ENCODE measurements around the gene MFSD12.
"Not testable (repeated sequence)": the region's sequence is repeated elsewhere in the genome, so short reads cannot be mapped to it uniquely, and the experiment has no call there.

MFSD12 gene

DNA sequence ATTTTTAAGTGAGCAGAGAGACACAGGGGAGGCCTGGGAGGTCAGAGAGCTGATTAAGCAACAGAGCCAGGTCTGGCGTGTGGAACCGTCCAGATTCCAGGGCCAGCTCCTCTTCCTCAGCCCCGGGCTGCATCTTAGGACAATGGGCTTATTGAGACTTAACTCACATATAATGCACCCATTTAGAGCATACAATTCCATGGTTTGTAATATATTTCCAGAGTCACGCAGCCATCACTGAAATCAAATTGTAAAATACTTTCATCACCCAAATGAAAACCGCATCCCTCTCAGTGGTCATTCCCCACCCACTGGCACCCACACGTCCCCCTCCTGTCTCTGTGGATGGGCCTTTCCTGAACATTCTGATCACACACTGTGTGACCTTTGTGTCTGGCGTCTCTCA is 13.2 kb upstream of the MFSD12 start:
- no peak overlapping the region for H3K4me2 ChIP-seq (ENCODE audit: low read depth, low read length, poor library complexity, severe bottlenecking)
- H3K9me2 ChIP-seq (replicated peaks; ENCODE audit: insufficient read depth, low read length): no peaks in the 10 kb centered on the region
- no peaks in the 10 kb centered on the region for H3K9me3 ChIP-seq (ENCODE audit: insufficient read depth, low read length)
- H3K9ac ChIP-seq (ENCODE audit: low read length): no peak overlapping the region
- no peak for TF ChIP-seq EZH2phosphoT487 (conservative IDR thresholded peaks at IDR 0.05; ENCODE audit: low read length)
- TF ChIP-seq, protein P1, sequence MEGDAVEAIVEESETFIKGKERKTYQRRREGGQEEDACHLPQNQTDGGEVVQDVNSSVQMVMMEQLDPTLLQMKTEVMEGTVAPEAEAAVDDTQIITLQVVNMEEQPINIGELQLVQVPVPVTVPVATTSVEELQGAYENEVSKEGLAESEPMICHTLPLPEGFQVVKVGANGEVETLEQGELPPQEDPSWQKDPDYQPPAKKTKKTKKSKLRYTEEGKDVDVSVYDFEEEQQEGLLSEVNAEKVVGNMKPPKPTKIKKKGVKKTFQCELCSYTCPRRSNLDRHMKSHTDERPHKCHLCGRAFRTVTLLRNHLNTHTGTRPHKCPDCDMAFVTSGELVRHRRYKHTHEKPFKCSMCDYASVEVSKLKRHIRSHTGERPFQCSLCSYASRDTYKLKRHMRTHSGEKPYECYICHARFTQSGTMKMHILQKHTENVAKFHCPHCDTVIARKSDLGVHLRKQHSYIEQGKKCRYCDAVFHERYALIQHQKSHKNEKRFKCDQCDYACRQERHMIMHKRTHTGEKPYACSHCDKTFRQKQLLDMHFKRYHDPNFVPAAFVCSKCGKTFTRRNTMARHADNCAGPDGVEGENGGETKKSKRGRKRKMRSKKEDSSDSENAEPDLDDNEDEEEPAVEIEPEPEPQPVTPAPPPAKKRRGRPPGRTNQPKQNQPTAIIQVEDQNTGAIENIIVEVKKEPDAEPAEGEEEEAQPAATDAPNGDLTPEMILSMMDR (IDR thresholded peaks at IDR 0.05; ENCODE audit: insufficient read depth, low read length, poor library complexity, severe bottlenecking): no peak
- no peaks in the 10 kb centered on the region for H3K27me3 ChIP-seq (ENCODE audit: low read length)
- no peak overlapping the region for H3K27ac ChIP-seq (ENCODE audit: low read depth, low read length)
- H3F3A ChIP-seq (ENCODE audit: insufficient read depth): no peaks in the 10 kb centered on the region
- H3K79me2 ChIP-seq (ENCODE audit: insufficient read depth, low read length): no peaks in the 10 kb centered on the region
- H4K20me1 ChIP-seq (ENCODE audit: low read depth, low read length): no peaks in the 10 kb centered on the region
- H3K4me3 ChIP-seq (ENCODE audit: insufficient read depth, low read length, poor library complexity, severe bottlenecking): no peak overlapping the region
- no peak overlapping the region for H2AFZ ChIP-seq (ENCODE audit: low read depth, low read length, severe bottlenecking)
- no peaks in the 10 kb centered on the region for H3K36me3 ChIP-seq (ENCODE audit: low read length)

DNA sequence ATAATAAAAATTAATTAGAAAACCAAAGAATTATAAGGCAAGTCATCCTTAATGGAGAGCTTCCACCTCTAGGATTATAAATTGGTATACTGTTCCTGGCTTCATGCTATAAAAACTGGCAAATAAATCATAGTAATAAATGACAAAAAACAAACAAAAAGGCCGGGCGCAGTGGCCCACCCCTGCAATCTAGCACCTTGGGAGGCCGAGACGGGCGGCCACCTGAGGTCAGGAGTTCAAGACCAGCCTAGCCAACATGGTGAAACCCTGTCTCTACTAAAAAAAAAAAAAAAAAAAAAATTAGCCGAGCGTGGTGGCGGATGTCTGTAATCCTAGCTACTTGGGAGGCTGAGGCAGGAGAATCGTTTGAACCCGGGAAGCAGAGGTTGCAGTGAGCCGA is 12.7 kb upstream of the MFSD12 start:
- H3K9ac ChIP-seq (ENCODE audit: low read length); H3K27ac ChIP-seq (ENCODE audit: low read depth, low read length); H3K79me2 ChIP-seq (ENCODE audit: insufficient read depth, low read length); H3K36me3 ChIP-seq (ENCODE audit: low read length); H2AFZ ChIP-seq (ENCODE audit: low read depth, low read length, severe bottlenecking); H3K4me3 ChIP-seq (ENCODE audit: insufficient read depth, low read length, poor library complexity, severe bottlenecking); H3K9me3 ChIP-seq (ENCODE audit: insufficient read depth, low read length); H3F3A ChIP-seq (ENCODE audit: insufficient read depth); H3K4me2 ChIP-seq (ENCODE audit: low read depth, low read length, poor library complexity, severe bottlenecking); H4K20me1 ChIP-seq (ENCODE audit: low read depth, low read length); H3K27me3 ChIP-seq (ENCODE audit: low read length); H3K9me2 ChIP-seq (replicated peaks; ENCODE audit: insufficient read depth, low read length): not testable (repeated sequence)

- Histone ChIP-seq H3K4me3 (ENCODE audit: insufficient read depth, low read length, poor library complexity, severe bottlenecking) (no peak overlapping the region), H3F3A (ENCODE audit: insufficient read depth) (no peaks in the 10 kb centered on the region), H3K79me2 (ENCODE audit: insufficient read depth, low read length) (no peaks in the 10 kb centered on the region), H3K27me3 (ENCODE audit: low read length) (no peaks in the 10 kb centered on the region), H3K36me3 (ENCODE audit: low read length) (no peaks in the 10 kb centered on the region), H3K9ac (ENCODE audit: low read length) (no peak overlapping the region), H3K4me2 (ENCODE audit: low read depth, low read length, poor library complexity, severe bottlenecking) (no peak overlapping the region), H4K20me1 (ENCODE audit: low read depth, low read length) (no peaks in the 10 kb centered on the region), H3K27ac (ENCODE audit: low read depth, low read length) (no peak overlapping the region), H3K9me3 (ENCODE audit: insufficient read depth, low read length) (no peaks in the 10 kb centered on the region), H2AFZ (ENCODE audit: low read depth, low read length, severe bottlenecking) (no peak overlapping the region), H3K9me2 (replicated peaks; ENCODE audit: insufficient read depth, low read length) (no peaks in the 10 kb centered on the region)
- no peak for TF ChIP-seq EZH2phosphoT487 (conservative IDR thresholded peaks at IDR 0.05; ENCODE audit: low read length)
- TF ChIP-seq, protein P1 (IDR thresholded peaks at IDR 0.05; ENCODE audit: insufficient read depth, low read length, poor library complexity, severe bottlenecking): no peak
These were observed 7.8 kb upstream of the MFSD12 start for GRCh38 chr19:3565139-3565538.

- Histone ChIP-seq H3K9me2 (replicated peaks; ENCODE audit: insufficient read depth, low read length) (no peaks in the 10 kb centered on the region), H3K9me3 (ENCODE audit: insufficient read depth, low read length) (no peaks in the 10 kb centered on the region), H2AFZ (ENCODE audit: low read depth, low read length, severe bottlenecking) (no peak overlapping the region), H3K27me3 (ENCODE audit: low read length) (no peaks in the 10 kb centered on the region), H3K9ac (ENCODE audit: low read length) (no peak overlapping the region), H3K27ac (ENCODE audit: low read depth, low read length) (no peak overlapping the region), H3K4me3 (ENCODE audit: insufficient read depth, low read length, poor library complexity, severe bottlenecking) (no peak overlapping the region), H3F3A (ENCODE audit: insufficient read depth) (no peaks in the 10 kb centered on the region), H3K4me2 (ENCODE audit: low read depth, low read length, poor library complexity, severe bottlenecking) (no peak overlapping the region), H3K36me3 (ENCODE audit: low read length) (no peaks in the 10 kb centered on the region), H3K79me2 (ENCODE audit: insufficient read depth, low read length) (no peaks in the 10 kb centered on the region), H4K20me1 (ENCODE audit: low read depth, low read length) (no peaks in the 10 kb centered on the region)
- no peak for TF ChIP-seq EZH2phosphoT487 (conservative IDR thresholded peaks at IDR 0.05; ENCODE audit: low read length)
- TF ChIP-seq, protein P1 (IDR thresholded peaks at IDR 0.05; ENCODE audit: insufficient read depth, low read length, poor library complexity, severe bottlenecking): no peak
These were observed 6.5 kb upstream of the MFSD12 start for GRCh38 chr19:3563709-3564524.
